ENCODE data around the gene FTO.

GRCh38 chr16:53717577-53717976 is 13.6 kb downstream of the FTO start:
- TF ChIP-seq EZH2 (IDR thresholded peaks at IDR 0.05) = no peak
- no peak for TF ChIP-seq CTCF (IDR thresholded peaks at IDR 0.05)
- no peak for TF ChIP-seq EZH2phosphoT487 (IDR thresholded peaks at IDR 0.05)
